Sigmoid colon (tissue), 4 donors: Measurements from ENCODE around the gene BACE1-AS.

Experiments used
- POLR2A ChIP-seq, 2 donors: fragments of 450-650 bp; IDR thresholded peaks; one replicate each; pipeline ENCODE4 v1.6.1; 2016; ENCODE audit warnings: antibody characterized with exemption in 2 of 2, mild to moderate bottlenecking in 2 of 2, moderate library complexity in 2 of 2
- POLR2AphosphoS5 ChIP-seq, 4 donors: sonication (generic); formaldehyde crosslinking; IDR thresholded peaks; one replicate each; pipeline ENCODE4 v1.6.1; 2017; ENCODE audit warnings: antibody characterized with exemption in 4 of 4
- TF ChIP-seq, protein P1 (sequence below), 4 experiments: fragments of 450-650 bp in 3 of 4; fragments of 200-600 bp in 1 of 4; IDR thresholded peaks; one replicate each; pipeline ENCODE4 v1.5.1; 2016 to 2019; ENCODE audit warnings: antibody characterized with exemption in 4 of 4, mild to moderate bottlenecking in 3 of 4, moderate library complexity in 2 of 4

DNA sequence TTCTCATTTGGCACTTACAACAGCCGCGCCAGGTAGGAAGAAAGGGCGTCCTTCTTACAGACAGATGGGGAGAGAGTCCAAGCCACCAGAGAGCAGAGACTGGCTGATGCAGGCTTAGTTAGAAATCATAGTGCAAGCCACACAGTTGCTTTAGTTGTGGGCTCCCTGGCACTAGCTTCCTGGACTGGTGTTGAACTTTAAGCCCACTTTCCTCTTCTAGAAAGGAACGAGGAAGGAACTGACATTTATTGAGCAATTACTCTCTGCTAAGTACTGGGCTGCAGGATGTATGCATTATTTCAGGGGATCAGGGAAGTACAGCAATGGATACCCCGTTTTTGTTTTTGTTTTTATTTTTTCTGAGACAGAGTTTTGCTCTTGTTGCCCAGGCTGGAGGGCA is 21.9 kb downstream of the BACE1-AS start:
- TF ChIP-seq POLR2A (IDR thresholded peaks at IDR 0.05) (no peak), POLR2AphosphoS5 (IDR thresholded peaks at IDR 0.05) (no peak)
- TF ChIP-seq, protein P1, sequence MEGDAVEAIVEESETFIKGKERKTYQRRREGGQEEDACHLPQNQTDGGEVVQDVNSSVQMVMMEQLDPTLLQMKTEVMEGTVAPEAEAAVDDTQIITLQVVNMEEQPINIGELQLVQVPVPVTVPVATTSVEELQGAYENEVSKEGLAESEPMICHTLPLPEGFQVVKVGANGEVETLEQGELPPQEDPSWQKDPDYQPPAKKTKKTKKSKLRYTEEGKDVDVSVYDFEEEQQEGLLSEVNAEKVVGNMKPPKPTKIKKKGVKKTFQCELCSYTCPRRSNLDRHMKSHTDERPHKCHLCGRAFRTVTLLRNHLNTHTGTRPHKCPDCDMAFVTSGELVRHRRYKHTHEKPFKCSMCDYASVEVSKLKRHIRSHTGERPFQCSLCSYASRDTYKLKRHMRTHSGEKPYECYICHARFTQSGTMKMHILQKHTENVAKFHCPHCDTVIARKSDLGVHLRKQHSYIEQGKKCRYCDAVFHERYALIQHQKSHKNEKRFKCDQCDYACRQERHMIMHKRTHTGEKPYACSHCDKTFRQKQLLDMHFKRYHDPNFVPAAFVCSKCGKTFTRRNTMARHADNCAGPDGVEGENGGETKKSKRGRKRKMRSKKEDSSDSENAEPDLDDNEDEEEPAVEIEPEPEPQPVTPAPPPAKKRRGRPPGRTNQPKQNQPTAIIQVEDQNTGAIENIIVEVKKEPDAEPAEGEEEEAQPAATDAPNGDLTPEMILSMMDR (IDR thresholded peaks at IDR 0.05): no peak
